ENCODE results near the gene HEG1. TPM values are rescaled to one million over a fixed set of nuclear protein-coding genes. Genes with fewer than 3 reads are reported as not detected.

HEG1 gene
- total and polyA plus RNA-seq, 2 of the 13 experiments (the other 11 are each of a cell fraction or from before 2014, with no cell fraction given): 10.7 to 18.2 TPM

GRCh38 chr3:124984754-124985153, 71.0 kb downstream of the HEG1 start (continued):
- TF ChIP-seq THAP7 (CRISPR knock-in tag; IDR thresholded peaks at IDR 0.05) (no peak), ZNF746 (CRISPR knock-in tag; IDR thresholded peaks at IDR 0.05) (no peak), RXRB (CRISPR knock-in tag; IDR thresholded peaks at IDR 0.05; ENCODE audit: borderline replicate concordance) (no peak), ZNF660 (CRISPR knock-in tag; IDR thresholded peaks at IDR 0.05; ENCODE audit: borderline replicate concordance, low read depth) (no peak)

- no peak overlapping the region for H2AFZ ChIP-seq (ENCODE audit: low read length)
- ATAC-seq (no peak), FAIRE-seq (no peak), DNase-seq (ENCODE audit: low spot score) (no peak)
- H3K4me2 ChIP-seq (ENCODE audit: low read depth, low read length): no peak overlapping the region
- WGBS (ENCODE audit: low lambda C conversion rate): 100% methylated on average over 2 of the region's 2 CpGs
- no peak overlapping the region for H3K4me3 ChIP-seq (replicated peaks in 1 of 3; ENCODE audit: insufficient read depth in 1 of 3, low read depth in 2 of 3, low read length in 3 of 3)
- H3K9ac ChIP-seq (ENCODE audit: insufficient read depth, low read depth, low read length): no peak overlapping the region
- intact Hi-C loops (cut with micrococcal nuclease; ENCODE audit: unreplicated experiment) (no loop called here), in situ Hi-C loops (cut with HindIII; ENCODE audit: extremely low pct_ligation_motif_present, low pct_unique_long_range_greater_than_20kb) (loop anchor here (25.0 kb wide), 1 partner anchor 454 kb away; no protein-coding TSS in a partner anchor)
- ChIA-PET POLR2A (no interaction called here), CTCF (ENCODE audit: low intra/inter-chr PET ratio, low total read pairs) (no interaction called here)
- peak; percentile 72 for TF ChIP-seq MNT (IDR thresholded peaks at IDR 0.05)
- TF ChIP-seq STAT5B (CRISPR knock-in tag; IDR thresholded peaks at IDR 0.05): no peak
- H3K27me3 ChIP-seq (ENCODE audit: control insufficient read depth in 1 of 2, insufficient read depth in 2 of 2, low read length in 2 of 2): no peaks in the 10 kb centered on the region
- no peaks in the 10 kb centered on the region for H3K79me2 ChIP-seq (ENCODE audit: insufficient read depth, low read length)
- no peaks in the 10 kb centered on the region for H4K20me1 ChIP-seq (ENCODE audit: insufficient read depth, low read length)
- H3K4me1 ChIP-seq (ENCODE audit: insufficient read depth, low read length): no peaks in the 10 kb centered on the region
- no TSS peak for BruUV-seq (replicated peaks)
- no peaks in the 10 kb centered on the region for H3K9me3 ChIP-seq (ENCODE audit: low read length)
- no peak overlapping the region for H3K27ac ChIP-seq (ENCODE audit: extremely low read length, insufficient read depth, low read length)
- H3K36me3 ChIP-seq (replicated peaks in 1 of 2; ENCODE audit: control insufficient read depth in 1 of 2, insufficient read depth in 2 of 2, low read length in 2 of 2): peaks cover 11 to 26% of the 10 kb centered on the region in 2 experiments; a peak in 4 of 5 replicates
Observed at GRCh38 chr3:124982855-124983254, 72.9 kb downstream of the HEG1 start.

All from HepG2 (cell line).